Fibroblast of the aortic adventitia (primary cell): Measurements from ENCODE around the gene SH3RF3. TPM values are rescaled to one million over a fixed set of nuclear protein-coding genes. Genes with fewer than 3 reads are reported as not detected.
"Not testable (repeated sequence)": the region's sequence is repeated elsewhere in the genome, so short reads cannot be mapped to it uniquely, and the experiment has no call there.

Experiments
- DNase-seq: peaks from one replicate; pipeline ENCODE4 v3.0.0-alpha.2; 2010; ENCODE audit warnings: low read depth
- H3K4me3 ChIP-seq: 2 replicates; pipeline ENCODE4 v1.5.1; 2011; ENCODE audit warnings: low read depth, mild to moderate bottlenecking, control low read depth, low read length, moderate library complexity
- CTCF ChIP-seq: IDR thresholded peaks from 2 replicates; pipeline ENCODE4 v1.5.1; 2011; ENCODE audit warnings: mild to moderate bottlenecking, low read length, control low read depth, inconsistent platforms; ENCODE audit not compliant: insufficient read depth
- total RNA-seq: library from RNA; depleted of rRNA; stranded (reverse); fragments of >200 nt; gene quantifications from 2 replicates; pipeline ENCODE4 v1.2.3, GENCODE V29; 2012; ENCODE audit warnings: low replicate concordance

The SH3RF3 gene
- total RNA-seq, 1 donor: 8.4 TPM

DNA sequence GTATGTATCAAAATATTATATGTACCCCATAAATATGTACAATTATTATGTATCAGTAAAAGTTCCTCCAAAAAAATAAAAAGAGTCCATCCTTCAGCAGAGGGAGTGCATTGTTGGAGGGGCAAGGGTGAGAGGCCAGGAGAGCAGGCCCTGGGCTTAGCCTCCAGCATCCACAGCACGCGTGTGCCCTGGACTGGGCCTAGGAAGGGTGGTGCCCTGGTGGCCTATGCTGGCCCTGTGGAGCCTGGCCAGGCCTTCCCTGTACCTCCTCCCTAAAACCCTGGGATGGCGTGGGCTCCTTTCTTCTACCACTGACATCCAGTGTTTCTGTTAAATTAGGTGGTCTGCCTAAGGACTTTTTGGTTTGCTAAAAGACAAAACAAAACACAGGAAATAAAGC lies 93.4 kb downstream of the SH3RF3 start:
- no peak for TF ChIP-seq CTCF
- H3K4me3 ChIP-seq: no peak overlapping the region
- no peak for DNase-seq

DNA sequence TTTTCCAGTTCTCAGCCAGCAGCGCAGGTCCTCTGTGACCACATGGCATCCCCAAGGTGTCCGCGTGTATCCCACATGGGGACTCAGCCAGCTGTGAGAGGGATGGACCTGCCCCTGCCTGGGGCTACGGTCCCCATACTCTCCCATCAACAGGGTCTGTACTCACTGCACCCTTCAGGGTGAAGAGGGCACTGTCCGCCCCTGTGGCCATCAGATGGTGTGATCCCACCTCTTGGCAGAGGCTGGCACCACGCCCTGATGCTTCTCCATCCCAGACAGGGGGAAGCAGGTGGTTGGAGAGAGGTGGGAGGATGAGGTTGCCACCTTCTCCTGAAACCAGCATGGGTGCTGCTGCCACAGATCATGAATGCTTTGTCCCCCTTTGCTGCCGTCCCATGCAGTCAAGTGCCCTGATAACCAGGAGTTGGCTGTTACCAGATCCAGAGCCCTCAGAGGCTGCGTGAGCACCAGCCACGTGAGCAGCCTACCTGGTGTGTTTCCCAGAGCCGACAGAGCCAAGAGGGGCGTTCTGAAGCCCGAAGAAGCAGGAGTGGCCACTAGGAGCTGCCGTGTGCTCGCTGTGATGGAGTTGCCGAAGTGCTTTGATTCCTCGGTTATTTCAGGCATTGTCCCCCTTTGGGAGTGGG lies 93.9 kb downstream of the SH3RF3 start:
- TF ChIP-seq CTCF: no peak
- no peak overlapping the region for H3K4me3 ChIP-seq
- no peak for DNase-seq

GRCh38 chr2:109223490-109223889 lies 94.5 kb downstream of the SH3RF3 start:
- no peak for TF ChIP-seq CTCF
- DNase-seq: no peak
- no peak overlapping the region for H3K4me3 ChIP-seq

DNA sequence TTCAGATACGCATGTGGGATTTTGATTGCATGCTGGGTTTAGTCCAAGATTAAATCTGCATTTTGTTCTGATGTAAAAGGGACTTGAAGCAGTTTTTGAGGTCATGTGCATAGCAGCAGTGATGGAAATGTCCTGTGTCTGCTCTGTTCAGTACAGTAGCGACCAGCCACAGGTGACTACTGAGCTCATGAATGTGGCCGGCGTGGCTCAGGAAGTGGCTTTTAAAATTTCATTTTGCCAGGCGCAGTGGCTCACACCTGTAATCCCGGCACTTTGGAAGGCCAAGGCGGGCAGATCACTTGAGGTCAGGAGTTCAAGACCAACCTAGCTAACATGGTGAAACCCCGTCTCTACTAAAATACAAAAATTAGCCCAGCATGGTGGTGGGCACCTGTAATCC lies 95.3 kb downstream of the SH3RF3 start:
- not testable (repeated sequence) for DNase-seq, H3K4me3 ChIP-seq

DNA sequence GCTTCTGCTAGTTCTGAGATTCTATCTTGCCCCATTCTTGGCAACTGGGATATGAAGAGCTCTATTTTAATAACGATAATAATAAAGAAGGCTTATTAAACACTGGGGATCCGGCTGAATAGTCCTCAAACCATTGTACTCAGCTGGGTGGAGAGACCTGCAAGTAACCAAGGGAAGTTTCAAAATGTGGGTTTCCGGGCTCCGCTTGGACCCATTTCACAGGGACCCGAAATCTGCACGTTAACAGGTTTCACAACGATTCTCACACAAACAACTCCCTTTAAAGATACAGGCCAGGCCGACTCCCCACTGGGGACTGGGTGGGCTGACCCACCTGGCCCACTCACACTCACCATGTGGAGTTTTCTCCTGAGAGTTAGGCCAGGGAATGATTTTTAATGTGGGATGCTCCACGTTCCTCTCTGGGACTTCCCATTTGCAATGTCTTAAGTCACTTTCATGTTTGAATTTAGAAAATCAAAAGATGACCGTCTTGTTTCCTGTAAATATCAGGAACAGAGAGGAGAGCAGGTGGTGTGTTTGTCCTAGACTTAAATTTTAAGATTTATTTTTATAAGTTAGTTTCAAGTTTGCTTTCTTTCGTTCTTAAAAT lies 96.3 kb downstream of the SH3RF3 start:
- no peak for DNase-seq
- H3K4me3 ChIP-seq: no peak overlapping the region
- no peak for TF ChIP-seq CTCF

GRCh38 chr2:109226128-109226527 lies 97.1 kb downstream of the SH3RF3 start:
- no peak overlapping the region for H3K4me3 ChIP-seq
- TF ChIP-seq CTCF: no peak
- no peak for DNase-seq

DNA sequence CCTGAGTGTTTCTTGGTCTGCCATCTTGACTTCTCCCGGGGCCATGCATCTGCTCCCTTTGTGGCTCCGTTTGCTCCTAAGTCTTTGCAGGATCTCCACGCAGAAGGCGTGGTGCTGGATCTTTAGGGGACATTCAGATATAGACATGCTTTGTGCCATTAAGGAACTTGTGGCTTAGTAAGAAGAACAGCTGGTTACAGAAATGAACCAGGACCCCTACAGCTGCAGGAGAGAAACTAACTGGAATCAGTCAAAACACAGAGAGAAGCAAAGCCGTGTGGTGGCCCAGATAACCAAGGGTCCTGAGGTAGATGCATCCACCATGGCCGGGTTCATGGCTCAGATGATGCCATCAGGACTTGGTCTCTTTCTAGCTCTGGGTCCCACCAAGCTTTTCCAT lies 97.6 kb downstream of the SH3RF3 start:
- no peak overlapping the region for H3K4me3 ChIP-seq
- DNase-seq: no peak
- no peak for TF ChIP-seq CTCF
